ENCODE measurements around the gene PIAS3. TPM values are rescaled to one million over a fixed set of nuclear protein-coding genes. Genes with fewer than 3 reads are reported as not detected.
A peak's percentile ranks its signal among the peaks of the same experiment; 100 is the strongest.

Gene PIAS3
- polyA plus RNA-seq, 3 donors, result 7.2 to 25.9 (median 8.8) TPM

DNA sequence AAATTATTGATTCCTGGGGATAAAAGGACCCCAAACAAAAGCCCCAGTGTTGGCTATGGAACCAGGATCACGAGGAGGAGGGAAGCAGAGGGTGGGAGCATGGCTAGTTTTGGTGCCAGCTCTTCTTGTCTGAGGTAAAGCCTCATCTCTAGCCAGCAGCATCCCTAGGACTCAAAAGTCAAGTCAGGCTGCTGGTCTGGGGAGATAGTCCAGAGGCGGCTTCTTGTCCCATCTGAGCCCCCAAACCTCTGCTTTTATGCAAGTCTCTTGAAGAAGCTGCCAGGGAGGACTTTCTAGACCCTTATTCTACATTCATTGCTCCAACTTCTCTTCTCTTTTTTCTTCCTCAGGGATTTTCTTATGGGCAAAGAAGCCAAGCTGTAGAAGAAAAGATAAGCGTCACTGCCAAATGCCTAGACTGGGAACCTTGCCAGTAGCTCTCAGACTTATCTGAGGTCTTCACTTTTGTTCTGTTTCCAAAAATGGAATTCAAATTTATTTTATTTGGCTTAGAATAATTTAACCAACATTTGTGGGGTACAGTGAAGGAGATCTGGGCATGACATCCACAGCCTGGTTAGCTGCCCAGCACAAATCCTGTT is 33.7 kb upstream of the PIAS3 start:
- peaks cover 0 to 6% (median 1%) of the 10 kb centered on the region in 3 donors for H3K27me3 Mint-ChIP-seq (ENCODE audit: low read depth in 3 of 3)
- no peaks in the 10 kb centered on the region for H3K79me2 ChIP-seq (ENCODE audit: insufficient read depth, low read length)
- H3K36me3 ChIP-seq (replicated peaks in 1 of 2; ENCODE audit: control insufficient read depth in 1 of 2, insufficient read depth in 2 of 2, low read length in 2 of 2), result no peaks in the 10 kb centered on the region
- no peaks in the 10 kb centered on the region for H3K4me1 ChIP-seq (ENCODE audit: control insufficient read depth in 1 of 2, insufficient read depth in 2 of 2, low read length in 2 of 2)
- no peak overlapping the region for H3K9ac ChIP-seq (ENCODE audit: insufficient read depth, low read length, poor library complexity, severe bottlenecking)
- H3K9me3 Mint-ChIP-seq, result no peaks in the 10 kb centered on the region
- H3K4me3 ChIP-seq (replicated peaks in 1 of 3; ENCODE audit: low read depth in 2 of 3, low read length in 3 of 3), result no peak overlapping the region
- DNase-seq, result no peak
- H3K4me1 Mint-ChIP-seq, result no peaks in the 10 kb centered on the region
- no peaks in the 10 kb centered on the region for H3K9me3 ChIP-seq (replicated peaks in 1 of 2; ENCODE audit: control insufficient read depth in 1 of 2, insufficient read depth in 1 of 2, low read length in 2 of 2)
- H3K4me3 Mint-ChIP-seq, result no peak overlapping the region
- intact Hi-C loops (cut with micrococcal nuclease), result loop anchor here (5.0 to 10.0 kb wide), 2 partner anchors 120 to 122 kb away; no protein-coding TSS in a partner anchor
- no peaks in the 10 kb centered on the region for H4K20me1 ChIP-seq (ENCODE audit: insufficient read depth, low read length)
- peaks cover 0 to 2% of the 10 kb centered on the region in 2 donors for H3K36me3 Mint-ChIP-seq
- 80% methylated on average over 2 of the region's 3 CpGs for WGBS (ENCODE audit: insufficient coverage)
- H3K27ac Mint-ChIP-seq, result no peak overlapping the region
- TF ChIP-seq, protein P1, sequence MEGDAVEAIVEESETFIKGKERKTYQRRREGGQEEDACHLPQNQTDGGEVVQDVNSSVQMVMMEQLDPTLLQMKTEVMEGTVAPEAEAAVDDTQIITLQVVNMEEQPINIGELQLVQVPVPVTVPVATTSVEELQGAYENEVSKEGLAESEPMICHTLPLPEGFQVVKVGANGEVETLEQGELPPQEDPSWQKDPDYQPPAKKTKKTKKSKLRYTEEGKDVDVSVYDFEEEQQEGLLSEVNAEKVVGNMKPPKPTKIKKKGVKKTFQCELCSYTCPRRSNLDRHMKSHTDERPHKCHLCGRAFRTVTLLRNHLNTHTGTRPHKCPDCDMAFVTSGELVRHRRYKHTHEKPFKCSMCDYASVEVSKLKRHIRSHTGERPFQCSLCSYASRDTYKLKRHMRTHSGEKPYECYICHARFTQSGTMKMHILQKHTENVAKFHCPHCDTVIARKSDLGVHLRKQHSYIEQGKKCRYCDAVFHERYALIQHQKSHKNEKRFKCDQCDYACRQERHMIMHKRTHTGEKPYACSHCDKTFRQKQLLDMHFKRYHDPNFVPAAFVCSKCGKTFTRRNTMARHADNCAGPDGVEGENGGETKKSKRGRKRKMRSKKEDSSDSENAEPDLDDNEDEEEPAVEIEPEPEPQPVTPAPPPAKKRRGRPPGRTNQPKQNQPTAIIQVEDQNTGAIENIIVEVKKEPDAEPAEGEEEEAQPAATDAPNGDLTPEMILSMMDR (IDR thresholded peaks at IDR 0.05), result no peak
- no peaks in the 10 kb centered on the region for H3K27me3 ChIP-seq (ENCODE audit: control insufficient read depth in 2 of 2, insufficient read depth in 2 of 2, low read length in 2 of 2)
- H3K4me2 ChIP-seq (replicated peaks; ENCODE audit: extremely low read depth, low read length, poor library complexity, severe bottlenecking), result no peak overlapping the region
- peak overlapping the region; percentile 6 for H2AFZ ChIP-seq (ENCODE audit: insufficient read depth, low read depth, low read length, poor library complexity, severe bottlenecking)
- H3K27ac ChIP-seq (ENCODE audit: low read depth in 1 of 2, low read length in 2 of 2), result no peak overlapping the region

- H2AFZ ChIP-seq (ENCODE audit: insufficient read depth, low read depth, low read length, poor library complexity, severe bottlenecking), result peak overlapping the region; percentile 6
- no peak overlapping the region for H3K4me3 ChIP-seq (replicated peaks in 1 of 3; ENCODE audit: low read depth in 2 of 3, low read length in 3 of 3)
- H3K4me1 Mint-ChIP-seq, result no peaks in the 10 kb centered on the region
- no peaks in the 10 kb centered on the region for H3K27me3 ChIP-seq (ENCODE audit: control insufficient read depth in 2 of 2, insufficient read depth in 2 of 2, low read length in 2 of 2)
- no peak overlapping the region for H3K9ac ChIP-seq (ENCODE audit: insufficient read depth, low read length, poor library complexity, severe bottlenecking)
- intact Hi-C loops (cut with micrococcal nuclease), result loop anchor here (5.0 to 10.0 kb wide), 2 partner anchors 120 to 123 kb away; no protein-coding TSS in a partner anchor
- H3K27ac Mint-ChIP-seq, result no peak overlapping the region
- no peaks in the 10 kb centered on the region for H3K4me1 ChIP-seq (ENCODE audit: control insufficient read depth in 1 of 2, insufficient read depth in 2 of 2, low read length in 2 of 2)
- no peak overlapping the region for H3K4me3 Mint-ChIP-seq
- H3K9me3 ChIP-seq (replicated peaks in 1 of 2; ENCODE audit: control insufficient read depth in 1 of 2, insufficient read depth in 1 of 2, low read length in 2 of 2), result no peaks in the 10 kb centered on the region
- H3K36me3 Mint-ChIP-seq, result peaks cover 0 to 2% of the 10 kb centered on the region in 2 donors
- no peaks in the 10 kb centered on the region for H3K36me3 ChIP-seq (replicated peaks in 1 of 2; ENCODE audit: control insufficient read depth in 1 of 2, insufficient read depth in 2 of 2, low read length in 2 of 2)
- no peaks in the 10 kb centered on the region for H3K9me3 Mint-ChIP-seq
- no peaks in the 10 kb centered on the region for H4K20me1 ChIP-seq (ENCODE audit: insufficient read depth, low read length)
- H3K27ac ChIP-seq (ENCODE audit: low read depth in 1 of 2, low read length in 2 of 2), result no peak overlapping the region
- DNase-seq, result peak; percentile 41 to 61 (median 57)
- WGBS (ENCODE audit: insufficient coverage), result 0% methylated on average over 3 of the region's 6 CpGs
- H3K4me2 ChIP-seq (replicated peaks; ENCODE audit: extremely low read depth, low read length, poor library complexity, severe bottlenecking), result no peak overlapping the region
- TF ChIP-seq, protein P1 (IDR thresholded peaks at IDR 0.05), result peak; percentile 87
- peaks cover 0 to 6% (median 3%) of the 10 kb centered on the region in 3 donors for H3K27me3 Mint-ChIP-seq (ENCODE audit: low read depth in 3 of 3)
- H3K79me2 ChIP-seq (ENCODE audit: insufficient read depth, low read length), result no peaks in the 10 kb centered on the region
Observed at GRCh38 chr1:145891587-145892485, 33.0 kb upstream of the PIAS3 start.

Data from CD14-positive monocyte (primary cell).